ENCODE measurements around the gene DSCAML1.

DSCAML1 gene

GRCh38 chr11:117618302-117618981 is 178.6 kb downstream of the DSCAML1 start:
- ATAC-seq, result no peak
- TF ChIP-seq SNAI2 (CRISPR knock-in tag; IDR thresholded peaks at IDR 0.05), result no peak
- no peak for TF ChIP-seq BACH2 (CRISPR knock-in tag; IDR thresholded peaks at IDR 0.05; ENCODE audit: borderline replicate concordance)
- TF ChIP-seq ZNF8 (CRISPR knock-in tag; IDR thresholded peaks at IDR 0.05), result no peak

- ATAC-seq, result no peak
- TF ChIP-seq TOX (CRISPR knock-in tag; IDR thresholded peaks at IDR 0.05; ENCODE audit: borderline replicate concordance), result no peak
- TF ChIP-seq ZNF70 (CRISPR knock-in tag; IDR thresholded peaks at IDR 0.05), result no peak
These were observed 180.0 kb downstream of the DSCAML1 start for GRCh38 chr11:117616979-117617378.

- no peak for ATAC-seq
- TF ChIP-seq ISL1 (CRISPR knock-in tag; IDR thresholded peaks at IDR 0.05), result no peak
- no peak for TF ChIP-seq CSDC2 (CRISPR knock-in tag; IDR thresholded peaks at IDR 0.05)
- no peak for TF ChIP-seq ZFP3 (CRISPR knock-in tag; IDR thresholded peaks at IDR 0.05)
- no peak for TF ChIP-seq ZC3H10 (CRISPR knock-in tag; IDR thresholded peaks at IDR 0.05)
- no peak for TF ChIP-seq PATZ1 (CRISPR knock-in tag; IDR thresholded peaks at IDR 0.05; ENCODE audit: borderline replicate concordance)
- TF ChIP-seq GLIS3 (CRISPR knock-in tag; IDR thresholded peaks at IDR 0.05), result no peak
- TF ChIP-seq TSHZ2 (CRISPR knock-in tag; IDR thresholded peaks at IDR 0.05), result no peak
- TF ChIP-seq RARB (CRISPR knock-in tag; IDR thresholded peaks at IDR 0.05), result no peak
- TF ChIP-seq ZNF70 (CRISPR knock-in tag; IDR thresholded peaks at IDR 0.05), result no peak
- no peak for TF ChIP-seq ZNF8 (CRISPR knock-in tag; IDR thresholded peaks at IDR 0.05)
- TF ChIP-seq PPARA (CRISPR knock-in tag; IDR thresholded peaks at IDR 0.05; ENCODE audit: borderline replicate concordance), result no peak
- no peak for TF ChIP-seq ZFP30 (CRISPR knock-in tag; IDR thresholded peaks at IDR 0.05)
- TF ChIP-seq ESRRG (CRISPR knock-in tag; IDR thresholded peaks at IDR 0.05), result no peak
- no peak for TF ChIP-seq TCF4 (CRISPR knock-in tag; IDR thresholded peaks at IDR 0.05; ENCODE audit: borderline replicate concordance)
These were observed 182.3 kb downstream of the DSCAML1 start for GRCh38 chr11:117614728-117615127.

- ATAC-seq, result no peak
- no peak for TF ChIP-seq ZFP30 (CRISPR knock-in tag; IDR thresholded peaks at IDR 0.05)
These were observed 183.5 kb downstream of the DSCAML1 start for GRCh38 chr11:117613521-117613920.

GRCh38 chr11:117612177-117612576 is 184.8 kb downstream of the DSCAML1 start:
- ATAC-seq, result no peak

GRCh38 chr11:117610901-117611300 is 186.1 kb downstream of the DSCAML1 start:
- no peak for ATAC-seq
- TF ChIP-seq ZC3H10 (CRISPR knock-in tag; IDR thresholded peaks at IDR 0.05) (no peak), OSR1 (CRISPR knock-in tag; IDR thresholded peaks at IDR 0.05) (no peak), TCF4 (CRISPR knock-in tag; IDR thresholded peaks at IDR 0.05; ENCODE audit: borderline replicate concordance) (no peak), PATZ1 (CRISPR knock-in tag; IDR thresholded peaks at IDR 0.05; ENCODE audit: borderline replicate concordance) (no peak)

More at GRCh38 chr11:117612177-117612576, 184.8 kb downstream of the DSCAML1 start:
- no peak for TF ChIP-seq ESRRG (CRISPR knock-in tag; IDR thresholded peaks at IDR 0.05)
- no peak for TF ChIP-seq ARNTL (CRISPR knock-in tag; IDR thresholded peaks at IDR 0.05; ENCODE audit: borderline replicate concordance, low read depth)
- TF ChIP-seq CREB5 (CRISPR knock-in tag; IDR thresholded peaks at IDR 0.05; ENCODE audit: low read depth), result no peak
- no peak for TF ChIP-seq ZC3H10 (CRISPR knock-in tag; IDR thresholded peaks at IDR 0.05)
- no peak for TF ChIP-seq TOX (CRISPR knock-in tag; IDR thresholded peaks at IDR 0.05; ENCODE audit: borderline replicate concordance)
- no peak for TF ChIP-seq OSR1 (CRISPR knock-in tag; IDR thresholded peaks at IDR 0.05)

All from SK-N-SH treated with all-trans-retinoic acid at 6 μM for 48 hours (cell line).